H4 (cell line): ENCODE data around the gene MGLL. TPM values are rescaled to one million over a fixed set of nuclear protein-coding genes. Genes with fewer than 3 reads are reported as not detected.
"Not testable (repeated sequence)": the region's sequence is repeated elsewhere in the genome, so short reads cannot be mapped to it uniquely, and the experiment has no call there.

Experiments used
- DNase-seq: peaks from one replicate; pipeline ENCODE4 v3.0.0-alpha.2; 2015; ENCODE audit warnings: low spot score
- total RNA-seq: library from RNA; depleted of rRNA; stranded (reverse); fragments of >200 nt; shearing (Covaris generic); gene quantifications from 2 replicates; pipeline ENCODE4 v1.2.3, GENCODE V29; 2014

MGLL gene
- total RNA-seq, 1 experiment from 2014 or later: 2.1 TPM

DNA sequence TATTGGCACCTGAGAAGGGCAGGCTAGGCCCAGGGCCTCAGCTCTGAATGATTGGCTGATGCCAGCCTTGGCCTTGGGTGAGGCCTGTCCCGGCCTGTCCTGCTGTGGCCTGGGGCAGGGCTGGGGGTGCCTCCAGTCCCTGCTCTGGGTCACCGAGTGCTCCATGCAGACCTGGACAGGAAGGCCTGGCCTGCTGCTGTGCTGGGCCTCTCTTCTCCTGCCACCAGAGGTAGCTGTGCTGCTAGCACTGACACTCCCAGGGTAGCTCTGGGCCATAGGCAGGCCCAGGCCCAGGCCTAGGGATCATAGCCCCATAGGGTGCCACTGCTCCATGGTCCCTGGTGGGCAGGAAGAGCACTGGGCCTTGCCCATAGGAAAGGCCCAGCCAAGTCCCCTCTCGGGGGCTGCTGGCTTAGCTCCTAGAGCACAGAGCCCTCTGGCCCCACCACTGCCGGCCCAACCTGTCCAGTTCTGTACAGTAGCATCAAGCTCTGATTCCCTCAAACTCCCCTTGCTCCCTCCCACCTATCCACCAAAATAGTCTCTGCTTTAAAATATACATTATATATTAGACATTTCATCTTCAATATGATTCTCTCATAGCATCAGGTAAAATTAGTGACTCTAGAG is 131.4 kb downstream of the MGLL start:
- DNase-seq: peak; percentile 70

DNA sequence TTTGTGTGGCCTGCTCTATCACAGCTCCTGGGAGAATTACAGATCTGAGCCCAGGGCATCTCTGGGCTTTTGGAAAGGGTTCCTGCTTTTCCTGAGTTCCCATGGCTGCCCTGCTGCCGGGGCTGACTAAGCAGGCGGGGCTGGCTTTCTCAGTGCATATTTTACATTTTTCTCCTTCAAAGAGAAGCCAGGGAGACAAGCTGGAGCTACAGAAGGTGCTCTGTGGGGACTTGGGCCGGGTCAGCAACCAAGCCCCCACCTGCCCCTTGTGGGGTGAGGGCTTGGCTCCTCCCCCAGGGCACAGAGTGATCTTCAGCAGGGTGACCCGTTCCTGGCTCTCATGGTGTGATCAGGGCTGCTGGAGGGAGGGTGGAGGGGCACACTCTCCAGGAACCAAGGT is 132.2 kb downstream of the MGLL start:
- DNase-seq: no peak

DNA sequence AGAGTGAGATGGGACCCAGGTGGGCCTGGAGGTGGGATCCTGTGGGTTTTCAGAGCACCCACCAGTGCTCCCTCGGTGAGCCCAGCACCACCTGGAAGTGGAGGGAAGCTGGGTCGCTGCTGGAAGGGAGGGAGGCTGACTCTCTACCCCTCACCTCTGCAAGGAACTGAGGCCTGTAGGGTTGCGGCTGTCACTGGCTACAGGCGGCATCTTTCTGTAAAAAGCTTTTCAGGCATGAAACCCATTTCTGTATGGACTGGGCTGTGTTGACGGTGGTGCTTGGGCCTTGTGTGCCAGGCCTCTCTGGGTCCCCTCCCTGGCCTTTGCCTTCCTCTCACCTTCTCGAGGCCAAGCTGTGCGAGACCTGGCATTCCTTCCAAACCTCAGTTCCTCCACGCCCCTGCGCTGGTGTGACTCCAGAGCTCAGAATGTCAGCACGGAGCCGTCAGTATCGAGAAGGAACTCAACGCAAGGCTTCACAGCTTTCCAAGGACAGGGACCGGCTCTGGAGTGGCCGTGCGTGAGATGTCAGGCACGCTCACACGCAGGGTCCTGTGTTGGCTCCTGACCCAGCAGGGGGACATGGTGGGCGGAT is 133.0 kb downstream of the MGLL start:
- no peak for DNase-seq

DNA sequence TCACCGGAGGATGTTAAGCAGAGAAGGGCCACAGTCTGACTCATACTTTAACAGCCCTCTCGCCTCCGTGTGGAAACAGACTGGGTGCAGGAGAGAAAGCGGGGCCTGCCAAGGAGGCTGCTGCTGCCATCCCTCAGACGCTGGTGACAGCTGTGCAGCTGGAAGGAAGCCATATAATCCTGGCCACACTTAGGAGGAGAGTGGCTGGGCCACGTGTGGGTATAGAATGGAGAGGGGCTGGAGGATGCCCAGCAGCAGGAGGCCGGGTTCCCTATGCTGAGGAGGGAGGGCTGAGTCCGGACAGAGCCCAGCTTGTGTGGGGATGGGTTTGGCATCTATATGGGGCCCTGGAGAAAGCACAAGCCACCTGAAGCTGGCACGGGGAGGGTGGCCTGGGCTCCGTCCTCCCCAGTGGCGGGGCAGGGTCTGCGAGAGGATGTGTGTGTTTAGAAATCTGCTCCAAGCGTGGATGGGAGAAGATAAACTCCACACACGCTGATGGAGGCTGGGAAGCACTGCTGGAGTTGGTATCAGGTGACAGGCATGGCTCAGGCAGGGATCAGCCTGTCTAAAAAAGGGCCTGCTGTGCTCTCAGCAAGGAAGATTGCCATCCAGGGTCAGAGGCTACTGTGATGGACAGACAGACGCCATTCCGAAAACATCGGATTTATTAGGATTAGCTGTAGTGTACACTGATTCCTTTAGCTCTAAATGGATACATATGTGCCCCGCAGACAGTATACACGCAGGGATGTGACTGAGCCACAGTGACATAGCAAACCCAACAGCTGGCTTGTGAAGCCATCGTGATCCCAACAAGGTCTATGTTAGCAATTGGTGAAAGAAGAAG is 133.7 kb downstream of the MGLL start:
- peak; percentile 82 for DNase-seq

DNA sequence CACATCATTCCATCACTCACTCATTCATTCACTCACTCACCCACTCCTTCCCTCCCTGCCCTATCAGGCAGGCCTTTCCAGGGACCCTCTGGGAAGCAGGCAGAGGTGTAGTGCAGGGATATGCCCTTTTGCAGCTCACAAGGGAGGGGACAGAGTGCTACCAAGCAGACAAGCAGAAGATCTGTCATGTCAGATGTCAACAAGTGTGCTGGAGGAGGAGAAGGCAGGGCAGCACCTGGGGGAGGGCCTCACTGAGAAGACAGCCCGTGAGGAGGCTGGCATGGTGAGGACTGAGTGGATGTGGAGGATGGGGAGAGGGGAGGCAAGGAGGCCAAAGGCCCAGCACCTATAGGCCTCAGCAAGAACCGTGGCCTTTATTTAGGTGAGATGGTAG is 134.3 kb downstream of the MGLL start:
- DNase-seq: no peak

DNA sequence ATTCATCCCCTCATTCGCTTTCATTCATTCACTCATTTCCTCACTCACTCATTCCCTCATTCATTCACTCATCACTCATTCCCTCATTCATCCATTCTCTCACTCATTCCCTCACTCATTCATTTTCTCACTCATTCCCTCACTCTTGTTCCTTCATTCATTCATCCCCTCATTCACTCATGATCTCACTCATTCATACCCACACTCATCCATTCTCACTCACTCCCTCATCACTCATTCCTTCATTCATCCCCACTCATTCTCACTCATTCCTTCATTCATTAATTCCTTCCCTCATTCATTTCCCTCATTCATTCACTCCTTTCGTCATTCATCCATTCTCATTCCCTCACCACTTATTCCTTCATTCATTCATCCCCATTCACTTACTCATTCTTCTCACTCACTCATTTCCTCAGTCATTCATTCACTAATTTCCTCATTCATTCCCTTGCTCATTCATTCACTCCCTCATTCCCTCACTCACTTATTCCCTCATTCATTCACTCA is 135.0 kb downstream of the MGLL start:
- DNase-seq: no peak

DNA sequence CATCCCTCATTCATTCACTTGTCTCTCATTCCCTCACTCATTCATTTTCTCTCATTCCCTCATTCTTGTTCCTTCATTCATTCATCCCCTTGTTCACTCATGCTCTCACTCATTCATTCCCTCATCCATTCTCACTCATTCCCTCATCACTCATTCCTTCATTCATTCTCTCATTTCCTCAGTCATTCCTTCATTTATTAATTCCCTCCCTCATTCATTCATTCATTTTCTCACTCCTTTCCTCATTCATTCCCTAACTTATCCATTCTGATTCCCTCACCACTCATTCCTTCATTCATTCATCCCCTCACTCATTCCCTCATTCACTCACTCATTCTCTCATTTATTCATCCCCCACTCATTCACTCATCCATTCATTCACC is 135.8 kb downstream of the MGLL start:
- no peak for DNase-seq

DNA sequence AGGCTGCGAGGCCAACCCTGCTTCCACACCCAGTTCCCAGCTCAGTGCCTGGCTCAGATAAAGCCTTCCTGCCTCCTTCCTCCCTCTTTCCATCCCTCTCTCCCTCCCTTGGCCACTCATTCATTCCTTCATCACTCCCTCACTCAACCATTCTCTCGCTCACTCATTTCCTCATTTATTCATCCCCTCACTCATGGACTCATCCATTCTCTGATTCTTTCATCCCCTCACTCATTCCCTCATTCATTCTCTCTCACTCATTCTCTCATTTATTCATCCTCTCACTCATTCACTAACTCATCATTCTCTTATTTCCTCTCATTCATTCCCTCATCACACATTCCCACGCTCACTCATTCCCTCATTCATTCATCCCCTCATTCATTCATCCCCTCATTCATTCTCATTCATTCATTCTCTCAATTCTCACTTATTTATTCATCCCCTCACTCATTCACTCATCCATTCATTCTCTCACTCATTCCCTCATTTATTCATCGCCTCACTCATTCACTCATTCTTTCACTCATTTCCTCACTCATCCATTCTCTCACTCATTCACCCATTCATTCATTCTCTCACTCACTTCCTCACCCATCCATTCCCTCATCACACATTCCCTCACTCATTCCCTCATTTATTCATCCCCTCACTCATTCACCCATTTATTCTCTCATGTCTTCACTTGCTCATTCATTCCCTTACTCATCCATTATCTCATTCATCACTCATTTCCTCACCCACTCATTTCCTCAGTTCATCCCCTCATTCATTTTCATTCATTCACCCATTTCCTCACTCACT is 136.4 kb downstream of the MGLL start:
- no peak for DNase-seq

DNA sequence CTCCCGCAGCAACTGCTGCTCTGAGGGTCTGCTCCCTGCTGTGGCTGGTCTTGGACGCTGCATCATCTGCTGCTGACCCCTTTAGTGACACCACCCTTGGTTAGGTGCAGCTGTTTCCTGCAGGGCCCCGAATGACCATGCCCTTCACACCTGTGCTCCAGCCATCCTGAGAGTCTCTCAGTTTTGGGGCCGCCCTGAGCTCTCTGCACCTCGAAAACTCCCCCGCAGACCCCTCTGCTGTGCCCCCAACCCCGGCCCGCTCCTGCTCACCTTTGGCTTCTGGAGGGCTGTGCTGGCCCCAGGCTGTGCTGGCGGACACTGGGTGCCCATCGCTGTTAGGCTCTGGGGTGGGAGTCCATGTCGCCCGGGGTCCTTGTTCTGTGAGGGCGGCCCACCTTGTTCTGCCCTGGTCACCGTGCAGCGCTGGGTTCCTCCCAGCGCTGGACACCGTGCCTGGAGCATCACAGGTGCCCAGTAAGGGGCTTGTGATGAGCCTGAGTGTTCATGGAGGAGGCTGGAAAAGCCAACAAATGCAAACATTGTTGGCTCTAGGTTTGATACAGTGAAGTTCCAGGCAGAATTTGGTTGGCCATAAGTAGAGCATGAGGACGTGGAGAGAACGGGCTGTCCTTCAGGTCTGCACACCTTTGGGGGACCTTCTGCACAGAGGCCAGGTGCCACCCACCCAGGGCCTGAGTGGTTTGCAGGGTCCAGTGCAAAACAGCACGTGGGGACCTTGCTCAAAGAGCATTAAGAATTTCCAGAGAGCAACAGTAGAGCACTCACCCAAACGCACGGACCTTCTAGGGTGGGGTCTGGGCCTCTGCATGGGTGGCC is 137.2 kb downstream of the MGLL start:
- no peak for DNase-seq

DNA sequence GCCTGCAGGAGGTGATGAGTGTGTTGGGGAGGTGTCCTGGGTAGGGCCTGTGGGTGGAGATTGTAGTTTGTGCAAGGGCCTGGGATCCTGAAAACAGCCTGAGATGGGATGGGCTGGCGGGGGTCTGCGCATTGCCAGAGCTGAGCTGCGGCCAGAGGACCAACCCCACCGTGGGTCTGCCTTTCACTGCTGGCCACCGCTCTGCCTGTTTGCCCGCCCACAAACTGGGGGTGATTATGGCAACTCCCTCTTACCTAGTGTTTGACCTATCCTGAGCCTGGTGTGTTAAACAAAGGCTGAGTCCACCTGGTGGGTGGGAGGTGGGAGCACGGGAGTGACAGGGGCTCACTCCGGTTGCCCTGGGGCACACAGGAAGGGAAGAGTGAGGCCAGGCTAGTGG is 139.8 kb downstream of the MGLL start:
- no peak for DNase-seq

DNA sequence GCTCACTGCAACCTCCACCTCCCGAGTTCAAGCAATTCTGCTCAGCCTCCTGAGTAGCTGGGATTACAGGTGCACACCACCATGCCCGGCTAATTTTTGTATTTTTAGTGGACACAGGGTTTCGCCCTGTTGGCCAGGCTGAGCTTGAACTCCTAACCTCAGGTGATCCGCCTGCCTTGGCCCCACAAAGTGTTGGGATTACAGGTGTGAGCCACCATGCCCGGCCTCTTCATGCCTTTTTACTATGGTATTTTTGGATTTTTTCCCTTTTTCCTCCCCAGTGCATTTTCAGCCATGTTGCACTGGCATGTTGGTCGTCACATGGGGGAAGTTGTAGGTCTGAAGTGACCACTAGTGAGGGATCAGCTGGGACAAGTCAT is 140.2 kb downstream of the MGLL start:
- not testable (repeated sequence) for DNase-seq

DNA sequence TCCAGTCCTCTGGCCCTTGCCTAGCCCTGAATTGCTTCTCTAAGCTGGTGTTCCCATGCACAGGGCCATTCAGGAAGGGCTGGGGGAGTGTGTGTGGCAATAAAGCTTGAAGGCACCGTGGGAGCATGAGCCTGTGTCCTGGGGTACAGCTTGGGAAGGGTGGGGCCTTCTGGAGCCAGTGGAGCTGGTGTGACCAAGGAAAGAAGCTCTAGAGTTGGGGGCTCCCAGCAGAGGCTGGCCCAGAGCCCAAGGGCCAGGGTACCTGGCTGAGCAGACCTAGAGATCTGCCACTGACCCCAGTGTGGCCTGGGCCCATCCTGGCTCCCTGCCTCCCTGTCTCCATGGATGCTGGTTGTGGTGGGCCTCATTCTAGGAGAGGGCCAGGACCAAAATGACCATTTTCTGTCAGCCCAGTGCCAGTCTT is 141.5 kb downstream of the MGLL start:
- no peak for DNase-seq

DNA sequence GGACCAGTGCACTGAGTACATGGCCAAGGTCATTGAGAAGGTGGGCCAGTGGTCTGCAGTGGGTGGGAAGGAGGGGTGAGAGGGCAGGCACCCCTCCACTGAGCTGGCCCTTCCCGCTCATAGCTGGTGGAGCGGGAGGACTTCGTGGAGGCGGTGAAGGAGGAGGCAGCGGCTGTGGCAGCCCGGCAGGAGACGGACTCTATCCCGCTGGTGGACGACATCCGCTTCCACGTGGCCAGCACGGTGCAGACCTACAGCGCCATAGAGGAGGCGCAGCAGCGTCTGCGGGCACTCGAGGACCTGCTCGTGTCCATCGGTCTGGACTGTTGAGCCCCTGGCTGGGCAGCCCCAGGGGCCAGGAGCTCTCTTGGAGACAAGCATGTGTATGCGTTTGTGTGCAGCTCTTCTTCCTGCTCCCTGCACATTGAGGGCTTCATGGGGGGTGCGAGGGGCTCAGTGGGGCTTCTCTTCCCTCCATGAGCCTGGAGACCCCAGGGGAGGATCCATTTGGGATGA is 142.1 kb downstream of the MGLL start:
- DNase-seq: no peak

DNA sequence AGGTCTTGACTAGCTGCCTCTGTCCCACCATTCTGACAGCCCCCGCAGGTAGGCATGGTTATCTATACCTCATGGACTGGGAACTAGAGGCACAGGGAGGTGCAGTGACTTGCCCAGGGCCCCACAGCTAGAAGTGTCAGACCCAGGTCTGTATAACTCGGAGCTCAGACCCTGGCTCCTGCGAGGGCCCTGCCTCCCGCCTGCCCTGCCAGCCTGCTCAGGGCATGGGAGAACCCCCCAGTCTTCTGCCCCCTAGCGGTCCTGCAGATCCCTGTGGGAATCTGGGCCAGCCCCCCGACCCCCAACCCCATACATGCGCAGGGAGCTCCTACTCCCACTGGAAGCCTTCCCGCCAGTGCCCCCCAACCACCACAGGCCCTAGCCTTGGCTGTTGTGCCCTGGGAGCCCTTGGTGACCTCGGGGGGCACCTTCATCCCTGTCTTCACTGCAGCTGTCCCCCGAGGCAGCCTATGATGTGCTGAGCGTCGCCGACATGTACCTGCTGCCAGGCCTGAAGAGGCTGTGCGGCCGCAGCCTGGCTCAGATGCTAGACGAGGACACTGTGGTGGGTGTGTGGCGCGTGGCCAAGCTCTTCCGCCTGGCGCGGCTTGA is 142.7 kb downstream of the MGLL start:
- DNase-seq: no peak

DNA sequence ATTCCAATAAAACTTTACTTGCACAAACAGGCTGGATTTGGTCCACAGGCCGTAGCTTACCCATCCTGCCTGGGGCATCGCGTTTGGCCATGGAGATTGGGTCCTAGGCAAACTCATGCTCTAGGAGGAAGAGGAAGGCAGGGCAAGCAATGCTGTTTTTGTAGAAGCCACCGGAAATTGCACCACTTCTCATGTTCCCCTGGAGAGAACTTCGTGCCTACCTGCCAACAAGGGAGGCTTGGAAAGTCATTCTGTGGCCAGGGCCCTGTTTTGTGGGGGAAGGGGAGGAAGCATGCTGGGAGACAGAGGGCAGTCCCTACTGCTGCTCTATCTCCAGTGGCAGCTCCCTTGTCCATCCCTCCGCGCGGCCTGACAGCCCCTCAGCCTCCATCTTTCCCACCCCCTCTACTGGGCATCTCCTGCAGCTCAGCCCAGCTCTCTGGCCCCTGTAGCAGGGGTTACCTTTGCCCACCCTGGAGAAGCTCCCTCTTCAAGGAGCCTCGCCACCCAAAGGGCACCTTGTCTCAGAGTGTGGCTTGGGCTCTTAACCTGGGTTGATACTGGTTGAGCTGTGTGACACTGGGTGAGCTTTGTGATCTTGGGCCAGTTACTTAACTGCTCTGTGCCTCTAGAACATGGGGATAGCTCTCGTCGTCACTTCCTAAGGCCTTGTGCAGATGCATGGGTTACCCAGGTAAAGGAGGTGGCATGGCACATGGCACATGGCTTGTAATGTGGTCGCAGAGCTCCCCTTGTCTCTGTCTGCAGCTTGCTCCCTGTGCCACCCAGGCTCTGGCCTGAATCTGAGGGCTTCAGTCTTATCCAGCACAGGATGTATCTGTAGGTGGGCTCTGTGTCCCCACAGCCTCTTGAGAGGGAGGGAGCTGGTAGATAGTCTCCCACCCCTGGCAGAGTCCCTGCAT is 143.4 kb downstream of the MGLL start:
- no peak for DNase-seq

DNA sequence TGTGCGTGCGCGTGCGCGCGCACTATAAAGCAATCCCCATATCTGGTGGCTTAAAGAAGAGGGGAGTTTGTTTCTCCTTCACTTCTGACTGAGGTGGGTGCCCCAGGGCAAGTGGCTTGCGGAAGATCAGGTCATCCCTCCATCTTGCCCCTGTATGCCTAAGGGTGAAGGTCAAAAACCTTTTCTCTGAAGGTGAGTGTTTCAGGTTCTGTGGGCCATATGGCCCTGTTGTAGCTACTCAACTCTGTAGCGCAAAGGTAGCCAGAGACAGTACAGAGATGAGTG is 144.1 kb downstream of the MGLL start:
- no peak for DNase-seq

DNA sequence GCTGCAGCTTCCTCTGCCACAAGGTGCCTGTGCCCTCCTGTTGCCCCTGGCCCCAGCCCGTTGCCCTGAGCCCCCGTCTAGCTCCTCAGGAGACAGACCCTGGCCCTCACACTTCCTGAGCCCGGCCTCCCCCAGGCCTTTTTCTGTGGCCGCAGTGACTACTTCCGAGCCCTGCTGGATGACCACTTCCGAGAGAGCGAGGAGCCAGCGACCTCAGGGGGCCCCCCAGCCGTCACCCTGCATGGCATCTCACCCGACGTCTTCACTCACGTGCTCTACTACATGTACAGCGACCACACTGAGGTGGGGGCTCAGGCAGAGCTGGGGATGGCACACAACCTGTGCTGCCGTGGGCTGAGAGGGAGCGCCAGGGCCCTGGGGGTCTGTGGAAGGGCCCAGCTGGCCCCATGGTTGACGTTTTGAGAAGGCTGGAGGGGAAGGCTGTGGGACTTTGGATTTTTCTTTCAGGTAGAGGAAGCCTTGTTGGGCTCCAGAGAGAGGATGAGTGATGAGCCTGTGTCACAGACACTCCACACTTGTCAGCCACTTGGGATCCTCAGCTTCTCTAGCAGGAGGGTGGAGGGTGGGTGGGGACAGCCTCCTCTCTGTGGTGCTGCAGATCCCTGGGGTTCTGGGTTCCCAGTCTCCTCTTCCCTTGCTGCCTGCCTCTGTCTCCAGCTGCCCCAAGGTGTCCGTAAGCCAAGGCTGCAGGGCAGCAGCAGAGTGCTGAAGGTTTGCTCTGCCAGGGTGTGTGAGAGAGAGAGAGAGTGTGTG is 144.6 kb downstream of the MGLL start:
- no peak for DNase-seq

DNA sequence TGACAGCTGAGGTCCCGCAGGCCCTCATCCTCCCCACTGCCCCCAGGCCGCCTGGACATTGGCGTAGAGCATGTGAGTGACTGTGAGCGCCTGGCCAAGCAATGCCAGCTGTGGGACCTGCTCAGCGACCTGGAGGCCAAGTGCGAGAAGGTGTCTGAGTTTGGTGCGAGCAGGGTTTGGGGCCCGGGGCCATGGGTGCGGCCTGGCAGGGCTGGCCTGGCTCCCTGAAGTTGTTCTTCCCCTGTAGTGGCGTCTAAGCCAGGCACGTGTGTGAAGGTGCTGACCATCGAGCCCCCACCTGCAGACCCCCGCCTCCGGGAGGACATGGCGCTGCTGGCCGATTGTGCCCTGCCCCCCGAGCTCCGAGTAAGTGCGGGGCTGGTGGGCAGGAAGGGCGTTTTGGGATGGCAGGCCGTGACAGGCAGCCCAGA is 145.4 kb downstream of the MGLL start:
- DNase-seq: no peak

DNA sequence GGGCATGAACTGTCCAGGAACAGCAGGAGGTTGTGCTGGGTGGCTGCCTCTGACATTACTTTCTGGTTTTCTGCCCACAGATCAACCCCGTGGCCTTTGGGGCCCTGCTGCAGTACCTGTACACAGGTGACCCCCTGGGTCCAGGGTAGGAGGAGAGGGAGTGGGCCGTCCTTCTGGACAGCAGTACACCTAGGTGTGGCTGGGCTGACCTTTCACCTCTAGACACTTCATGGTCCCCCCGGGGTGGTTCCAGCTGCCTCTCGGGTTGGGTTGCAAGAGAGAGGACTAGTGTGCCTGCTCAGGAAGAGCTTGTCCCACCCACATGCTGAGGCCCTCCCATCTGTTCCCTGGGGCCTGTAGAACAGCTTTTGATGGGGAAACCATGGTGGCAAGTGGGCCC is 145.9 kb downstream of the MGLL start:
- DNase-seq: no peak
